Transverse colon (tissue), 4 donors: ENCODE data around the gene FMOD. TPM values are rescaled to one million over a fixed set of nuclear protein-coding genes. Genes with fewer than 3 reads are reported as not detected.

Source experiments
- DNase-seq: peaks from one replicate; pipeline ENCODE4 v3.0.0-alpha.2; 2019
- H3K27ac ChIP-seq, 4 donors: fragments of 200-600 bp; sonication (generic); 2 replicates each; pipeline ENCODE4 v1.5.1; 2016 to 2018; ENCODE audit warnings: inconsistent platforms in 4 of 4
- H3K27me3 ChIP-seq: fragments of 200-600 bp; sonication (generic); 2 replicates; pipeline ENCODE4 v1.5.1; 2017; ENCODE audit warnings: inconsistent platforms
- H3K36me3 ChIP-seq, 4 donors: fragments of 200-600 bp; sonication (generic); 2 replicates each; pipeline ENCODE4 v1.5.1; 2017 to 2019; ENCODE audit warnings: inconsistent platforms in 4 of 4
- H3K4me1 ChIP-seq, 4 donors: fragments of 200-600 bp; sonication (generic); 2 replicates each; pipeline ENCODE4 v1.5.1; 2017 to 2020; ENCODE audit warnings: inconsistent platforms in 4 of 4
- H3K4me3 ChIP-seq, 4 donors: fragments of 200-600 bp; sonication (generic); 1 replicate in 1 of 4; 2 replicates in 3 of 4; pipeline versions ENCODE4 v1.5.1 to v1.6.1; 2017 to 2019; ENCODE audit warnings: inconsistent platforms in 4 of 4
- H3K9me3 ChIP-seq, 2 donors: fragments of 200-600 bp; sonication (generic); 2 replicates each; pipeline ENCODE4 v1.5.1; 2017 to 2019; ENCODE audit warnings: inconsistent platforms in 2 of 2
- CTCF ChIP-seq, 5 experiments: fragments of 200-600 bp in 3 of 5; fragments of 450-650 bp in 2 of 5; sonication (generic) in 3 of 5; IDR thresholded peaks; 1 replicate in 2 of 5; 2 replicates in 3 of 5; pipeline ENCODE4 v1.5.1; 2016 to 2017; ENCODE audit warnings: antibody characterized with exemption in 5 of 5, inconsistent platforms in 3 of 5, mild to moderate bottlenecking in 2 of 5, moderate library complexity in 1 of 5
- EP300 ChIP-seq: sonication (generic); formaldehyde crosslinking; IDR thresholded peaks from one replicate; pipeline ENCODE4 v1.6.1; 2017; ENCODE audit warnings: antibody characterized with exemption, low read depth
- POLR2A ChIP-seq: fragments of 450-650 bp; IDR thresholded peaks from one replicate; pipeline ENCODE4 v1.6.1; 2016; ENCODE audit warnings: antibody characterized with exemption, mild to moderate bottlenecking, moderate library complexity
- POLR2AphosphoS5 ChIP-seq, 3 donors: sonication (generic); formaldehyde crosslinking; IDR thresholded peaks; one replicate each; pipeline ENCODE4 v1.6.1; 2016; ENCODE audit warnings: antibody characterized with exemption in 3 of 3
- WGBS, 2 donors: methylation state at CpG; one replicate each; pipeline ENCODE4 v1.1.5; 2018; ENCODE audit warnings: low coverage in 1 of 2; 5-methylcytosine and 5-hydroxymethylcytosine counted together
- in situ Hi-C, 4 donors: fragments of 200-750 bp; cut with MboI; loops; one replicate each; pipeline versions ENCODE4 v1.15.0 to v1.15.1; 2017; ENCODE audit warnings: low sequenced_read_pairs in 3 of 4, low pct_ligation_motif_present in 1 of 4, low pct_unique_long_range_greater_than_20kb in 1 of 4
- intact Hi-C: fragments of 100-400 bp; cut with DNase I; formaldehyde crosslinking; loops from one replicate; pipeline ENCODE4 v1.15.1; 2023; ENCODE audit warnings: low total_unique reads
- small RNA-seq, 4 donors: library from RNA; depleted of rRNA; stranded (forward); fragments of <200 nt; gene quantifications; one replicate each; pipeline ENCODE3, GENCODE V24; 2016
- total RNA-seq, 4 donors: library from RNA; depleted of rRNA; stranded (reverse); fragments of >200 nt; gene quantifications; one replicate each; pipeline ENCODE4 v1.1.0, GENCODE V29; 2016

Gene FMOD
- total RNA-seq, 4 donors from 2014 or later, result 13.5 to 44.0 (median 17.8) TPM

- intact Hi-C loops, result no loop called here
- Histone ChIP-seq H3K27ac (no peak overlapping the region), H3K9me3 (no peaks in the 10 kb centered on the region), H3K4me1 (peaks cover 10 to 18% (median 17%) of the 10 kb centered on the region in 4 donors), H3K4me3 (no peak overlapping the region), H3K27me3 (no peaks in the 10 kb centered on the region), H3K36me3 (no peaks in the 10 kb centered on the region)
- 67 to 77% methylated on average over 1 of the region's 1 CpG for WGBS, 2 donors
- no peak for TF ChIP-seq CTCF (IDR thresholded peaks at IDR 0.05)
- no peak for TF ChIP-seq EP300
- no peak for TF ChIP-seq POLR2AphosphoS5 (IDR thresholded peaks at IDR 0.05)
- TF ChIP-seq POLR2A, result no peak
- DNase-seq, result no peak
- in situ Hi-C loops, result no loop called here
These were observed 55.1 kb downstream of the FMOD start for GRCh38 chr1:203295796-203296195.

GRCh38 chr1:203291201-203292096 lies 59.5 kb downstream of the FMOD start:
- peak; percentile 85 for DNase-seq
- Histone ChIP-seq H3K4me1 (peaks cover 46 to 60% (median 59%) of the 10 kb centered on the region in 4 donors), H3K9me3 (no peaks in the 10 kb centered on the region), H3K36me3 (no peaks in the 10 kb centered on the region), H3K4me3 (no peak overlapping the region), H3K27ac (peak overlapping the region; percentile 91 to 97 (median 96)), H3K27me3 (no peaks in the 10 kb centered on the region)
- in situ Hi-C loops (no loop called here), intact Hi-C loops (no loop called here)
- 53 to 92% methylated on average over 2 to 17 of the region's 17 CpGs for WGBS, 2 donors
- TF ChIP-seq CTCF (IDR thresholded peaks at IDR 0.05) (no peak), EP300 (no peak), POLR2AphosphoS5 (IDR thresholded peaks at IDR 0.05) (peak; percentile 48 to 76 (median 63)), POLR2A (peak; percentile 36)

Small RNAs within 50 kb of the gene (small RNA-seq; reads per million reads assigned to genes)
- gene AL359837.1 (0 reads per million in 4 donors), gene RNU6-487P (0 reads per million in 4 donors)

Other genes with a start within 250 kb of the FMOD start
- 1 to 10 TPM in 2 of 4 donors, not detected in 2; 1.3 to 5.6 TPM for gene ADORA1, start 223.4 kb downstream of the FMOD start, total RNA-seq
- gene MYBPH, start 175.3 kb downstream of the FMOD start, total RNA-seq, result not detected
- 10 to 100 TPM in 1 of 4 donors, 1 to 10 TPM in 1, not detected in 2; 2.9 to 23.2 TPM for gene CHI3L1, start 164.4 kb downstream of the FMOD start, total RNA-seq
- under 1 TPM in 1 of 4 donors, not detected in 3; 0.79 TPM for gene CHIT1, start 121.4 kb downstream of the FMOD start, total RNA-seq
- gene BTG2, start 45.6 kb downstream of the FMOD start, total RNA-seq, result 100 to 1,000 TPM in 3 of 4 donors, 10 to 100 TPM in 1; 98.9 to 144 (median 142) TPM
- 10 to 100 TPM; 15.4 to 35.2 (median 23.3) TPM for gene PRELP, start 124.7 kb upstream of the FMOD start, total RNA-seq
- not detected for gene OPTC, start 143.0 kb upstream of the FMOD start, total RNA-seq